IMR-90 (cell line): ENCODE results near the gene PRKCE. TPM values are rescaled to one million over a fixed set of nuclear protein-coding genes. Genes with fewer than 3 reads are reported as not detected.
A peak's percentile ranks its signal among the peaks of the same experiment; 100 is the strongest.

Experiments
- ATAC-seq: fragments of 200-7000 bp; cut with Tn5 transposase; 2 replicates; pipeline ENCODE4 v1.9.1; 2020; ENCODE audit warnings: low read depth, mild to moderate bottlenecking, moderate library complexity
- BruUV-seq: library from RNA; stranded (reverse); fragments of 400-500 nt; replicated peaks from 2 replicates; lab custom pipeline; 2021; lab: Mats Ljungman, UMichigan
- CTCF ChIA-PET: fragments of 300-600 bp; formaldehyde crosslinking; extraction: SDS; loops from one replicate; lab custom pipeline; 2021; ENCODE audit warnings: antibody characterized with exemption; lab: Yijun Ruan, JAX
- POLR2A ChIA-PET: fragments of 300-600 bp; sonication (Branson Sonifier 250); formaldehyde crosslinking; loops from one replicate; lab custom pipeline; 2022; ENCODE audit warnings: antibody characterized with exemption; ENCODE audit not compliant: unreplicated experiment; lab: Charles Lee
- DNase-seq: peaks from one replicate; pipeline ENCODE4 v3.0.0; 2013
- H2AFZ ChIP-seq: replicated peaks from 2 replicates; pipeline ENCODE3; 2013; ENCODE audit warnings: low read length, mild to moderate bottlenecking; ENCODE audit not compliant: poor library complexity
- H2AK5ac ChIP-seq: 2 replicates; pipeline ENCODE4 v1.6.1; 2013; ENCODE audit warnings: low read depth, low read length, inconsistent platforms
- H2AK9ac ChIP-seq: replicated peaks from 2 replicates; pipeline ENCODE3; 2013; ENCODE audit warnings: mild to moderate bottlenecking, low read depth, low read length, moderate library complexity; ENCODE audit not compliant: poor library complexity
- H2BK120ac ChIP-seq: 2 replicates; pipeline ENCODE4 v1.6.1; 2013; ENCODE audit warnings: low read depth, low read length, inconsistent platforms
- H2BK15ac ChIP-seq: 3 replicates; pipeline ENCODE4 v1.6.1; 2013; ENCODE audit warnings: low read depth, low read length, inconsistent platforms
- H2BK20ac ChIP-seq: 2 replicates; pipeline ENCODE4 v1.6.1; 2013; ENCODE audit warnings: low read depth, mild to moderate bottlenecking, inconsistent platforms, low read length, moderate library complexity
- H2BK5ac ChIP-seq: 2 replicates; pipeline ENCODE4 v1.6.1; 2013; ENCODE audit warnings: mild to moderate bottlenecking, low read depth, low read length, inconsistent platforms; ENCODE audit not compliant: poor library complexity, severe bottlenecking
- H3K14ac ChIP-seq: replicated peaks from 2 replicates; pipeline ENCODE4 v1.6.1; 2013; ENCODE audit warnings: low read depth, low read length, inconsistent platforms
- H3K18ac ChIP-seq: 2 replicates; pipeline ENCODE4 v1.6.1; 2013; ENCODE audit warnings: low read depth, low read length, control low read depth
- H3K23ac ChIP-seq: 2 replicates; pipeline ENCODE4 v1.6.1; 2013; ENCODE audit warnings: low read depth, low read length, inconsistent platforms
- H3K27ac ChIP-seq: 2 replicates; pipeline ENCODE4 v1.5.1; 2013; ENCODE audit warnings: mild to moderate bottlenecking, control low read depth, low read length; ENCODE audit not compliant: insufficient read depth
- H3K27me3 ChIP-seq: 2 replicates; pipeline ENCODE4 v1.6.1; 2013; ENCODE audit warnings: low read length; ENCODE audit not compliant: control insufficient read depth, insufficient read depth
- H3K36me3 ChIP-seq: 2 replicates; pipeline ENCODE4 v1.6.1; 2013; ENCODE audit warnings: low read length, mixed read lengths; ENCODE audit not compliant: control insufficient read depth, insufficient read depth
- H3K4ac ChIP-seq: 2 replicates; pipeline ENCODE4 v1.6.1; 2013; ENCODE audit warnings: low read depth, low read length, inconsistent platforms
- H3K4me1 ChIP-seq: 2 replicates; pipeline ENCODE4 v1.6.1; 2013; ENCODE audit warnings: low read length, mixed read lengths; ENCODE audit not compliant: control insufficient read depth, insufficient read depth
- H3K4me2 ChIP-seq: 2 replicates; pipeline ENCODE4 v1.6.1; 2013; ENCODE audit warnings: low read depth, mild to moderate bottlenecking, control low read depth, low read length, moderate library complexity
- H3K4me3 ChIP-seq: 2 replicates; pipeline ENCODE4 v1.5.1; 2013; ENCODE audit warnings: low read depth, mild to moderate bottlenecking, control low read depth, low read length, moderate library complexity; ENCODE audit not compliant: insufficient read depth
- H3K56ac ChIP-seq: 2 replicates; pipeline ENCODE4 v1.6.1; 2013; ENCODE audit warnings: low read length, inconsistent platforms; ENCODE audit not compliant: insufficient read depth; ENCODE audit errors: extremely low read depth
- H3K79me1 ChIP-seq, 2 experiments: 2 replicates each; pipeline ENCODE4 v1.6.1; 2013; ENCODE audit warnings: low read length in 2 of 2, inconsistent platforms in 1 of 2, low read depth in 1 of 2
- H3K9ac ChIP-seq: 2 replicates; pipeline ENCODE4 v1.6.1; 2013; ENCODE audit warnings: low read depth, low read length, control low read depth
- H3K9me1 ChIP-seq: 2 replicates; pipeline ENCODE4 v1.6.1; 2013; ENCODE audit warnings: low read length, inconsistent platforms; ENCODE audit not compliant: insufficient read depth
- H3K9me3 ChIP-seq: 2 replicates; pipeline ENCODE4 v1.6.1; 2013; ENCODE audit warnings: low read length; ENCODE audit not compliant: control insufficient read depth, insufficient read depth
- H4K20me1 ChIP-seq: 2 replicates; pipeline ENCODE4 v1.6.1; 2013; ENCODE audit warnings: low read length, inconsistent platforms; ENCODE audit not compliant: insufficient read depth
- H4K5ac ChIP-seq: 2 replicates; pipeline ENCODE4 v1.6.1; 2013; ENCODE audit warnings: mild to moderate bottlenecking, low read depth, low read length, control low read depth
- H4K8ac ChIP-seq, 2 experiments: 2 replicates each; pipeline ENCODE4 v1.6.1; 2013; ENCODE audit warnings: low read depth in 2 of 2, low read length in 2 of 2, control low read depth in 1 of 2, inconsistent platforms in 1 of 2
- H4K91ac ChIP-seq: 2 replicates; pipeline ENCODE4 v1.6.1; 2013; ENCODE audit warnings: low read depth, low read length, inconsistent platforms; ENCODE audit not compliant: insufficient read depth
- BHLHE40 ChIP-seq: fragments of 150-350 bp; IDR thresholded peaks from 2 replicates; pipeline ENCODE4 v1.6.1; 2016; ENCODE audit warnings: mild to moderate bottlenecking, low read depth, low read length
- MAZ ChIP-seq: IDR thresholded peaks from 2 replicates; pipeline ENCODE4 v1.6.1; 2012; ENCODE audit warnings: low read depth, mild to moderate bottlenecking, low read length, improper control_type of control experiment, moderate library complexity, borderline replicate concordance
- MXI1 ChIP-seq: IDR thresholded peaks from 2 replicates; pipeline ENCODE4 v1.6.1; 2012; ENCODE audit warnings: low read depth, mild to moderate bottlenecking, low read length, moderate library complexity, borderline replicate concordance
- WGBS, 2 experiments: methylation state at CpG; one replicate each; pipeline versions ENCODE4 v1.1.5 to v1.1.7; 2013; ENCODE audit warnings: missing lambda C conversion rate in 2 of 2; ENCODE audit not compliant: insufficient read length in 1 of 2; ENCODE audit errors: extremely low coverage in 2 of 2; 5-methylcytosine and 5-hydroxymethylcytosine counted together
- dilution Hi-C: fragments of 300-500 bp; cut with HindIII; formaldehyde crosslinking; loops from one replicate; pipeline ENCODE4 v1.14.3; 2018; ENCODE audit warnings: low sequenced_read_pairs; ENCODE audit not compliant: unreplicated experiment
- in situ Hi-C: fragments of 300-500 bp; cut with MboI; formaldehyde crosslinking; loops from 3 replicates; pipeline ENCODE4 v1.14.3; 2019; ENCODE audit warnings: low sequenced_read_pairs, inconsistent platforms, mixed read lengths
- intact Hi-C: fragments of 100-400 bp; cut with micrococcal nuclease; formaldehyde crosslinking; loops from 2 replicates; pipeline ENCODE4 v1.10.0; 2022
- polyA plus RNA-seq, 3 experiments: library from polyadenylated mRNA; depleted of rRNA; stranded (reverse); fragments of >200 nt; gene quantifications; 2 replicates each; pipeline ENCODE4 v1.2.3, GENCODE V29; 2012; ENCODE audit warnings: low replicate concordance in 1 of 3
- total RNA-seq: library from RNA; depleted of rRNA; stranded (reverse); fragments of >200 nt; gene quantifications from 2 replicates; pipeline ENCODE4 v1.2.3, GENCODE V29; 2012
- TF ChIP-seq, protein P1 (sequence below): fragments of 150-350 bp; IDR thresholded peaks from 2 replicates; pipeline ENCODE4 v1.6.1; 2017; ENCODE audit warnings: mild to moderate bottlenecking, antibody characterized with exemption, low read length, low read depth

The PRKCE gene
- total and polyA plus RNA-seq, 2 of the 4 experiments (the other 2 are of a cell fraction) = 8.1 to 32.4 TPM

DNA sequence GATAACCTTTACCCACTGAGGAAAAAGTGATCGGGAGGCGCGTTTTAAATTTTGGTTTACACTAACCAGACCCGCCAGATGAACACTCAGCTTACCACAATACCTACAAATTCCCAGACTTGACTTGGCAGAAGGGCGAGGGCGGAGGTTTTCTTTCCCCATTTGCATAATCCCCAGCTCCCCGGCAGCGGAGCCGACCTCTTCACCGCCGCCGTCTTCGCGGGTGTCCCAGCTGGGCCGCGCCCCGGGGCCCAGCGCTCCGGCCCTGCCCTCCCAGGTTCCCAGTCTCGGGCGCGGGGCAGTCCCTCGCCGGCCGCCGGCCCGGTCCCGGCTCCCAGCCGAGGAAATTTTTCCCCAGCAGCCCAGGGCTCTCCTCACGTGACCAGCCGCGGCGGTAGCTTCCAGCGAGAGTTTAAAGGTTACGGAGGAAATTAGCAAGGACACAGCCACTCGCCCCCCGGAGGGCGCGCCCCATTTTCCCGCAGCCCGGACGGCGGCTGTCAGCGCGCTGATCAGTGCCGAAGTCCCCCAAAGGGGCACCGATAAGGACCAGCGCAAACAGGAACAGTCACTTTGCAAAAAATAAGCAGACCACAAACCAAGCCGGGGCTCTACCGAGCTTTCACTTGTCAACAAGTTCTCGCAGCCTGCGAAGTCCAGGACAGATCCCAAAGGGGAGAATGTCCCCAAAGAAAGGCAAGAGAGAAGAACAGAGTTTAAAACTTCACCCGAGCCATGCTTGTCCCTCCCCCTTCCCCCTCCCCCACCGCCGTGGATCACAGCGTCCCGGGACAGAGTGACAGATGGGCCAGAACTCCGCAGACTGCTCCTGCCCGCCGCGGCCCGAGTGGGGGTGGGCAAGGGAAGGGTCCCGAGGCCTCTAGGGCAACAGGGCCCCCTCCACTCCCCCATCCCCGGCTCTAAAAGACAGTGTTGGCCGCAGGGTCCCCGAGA is 1.3 kb upstream of the PRKCE start:
- Histone ChIP-seq H3K36me3 (no peaks in the 10 kb centered on the region), H3K4me3 (peak overlapping the region; percentile 49), H2BK5ac (peak overlapping the region; percentile 80), H3K23ac (peak overlapping the region; percentile 94), H2AK5ac (no peak overlapping the region), H3K27ac (peak overlapping the region; percentile 83), H4K91ac (no peak overlapping the region; the same call in 1 of the 2 replicates), H4K5ac (no peak overlapping the region; the same call in 1 of the 2 replicates), H2BK20ac (no peak overlapping the region), H3K4me2 (peak overlapping the region; percentile 85), H3K18ac (peak overlapping the region; percentile 5; the same call in 1 of the 2 replicates), H3K4me1 (peaks cover 4% of the 10 kb centered on the region), H3K79me1 (peaks cover 22 to 38% of the 10 kb centered on the region in 2 experiments), H3K14ac (peak overlapping the region; percentile 83), H4K20me1 (peaks cover 8% of the 10 kb centered on the region; the same call in 1 of the 2 replicates), H3K9me1 (no peaks in the 10 kb centered on the region), H2AK9ac (peak overlapping the region; percentile 56), H3K9me3 (no peaks in the 10 kb centered on the region), H2AFZ (peak overlapping the region; percentile 95), H3K27me3 (no peaks in the 10 kb centered on the region), H2BK15ac (peak overlapping the region; percentile 23; the same call in 1 of the 3 replicates), H3K4ac (peak overlapping the region; percentile 78), H4K8ac (peak overlapping the region; percentile 38 to 80; a peak in 2 of 4 replicates), H3K9ac (peak overlapping the region; percentile 73), H3K56ac (peak overlapping the region; percentile 65; the same call in 1 of the 2 replicates), H2BK120ac (peak overlapping the region; percentile 52; the same call in 1 of the 2 replicates)
- DNase-seq = peak; percentile 33
- TF ChIP-seq, protein P1, sequence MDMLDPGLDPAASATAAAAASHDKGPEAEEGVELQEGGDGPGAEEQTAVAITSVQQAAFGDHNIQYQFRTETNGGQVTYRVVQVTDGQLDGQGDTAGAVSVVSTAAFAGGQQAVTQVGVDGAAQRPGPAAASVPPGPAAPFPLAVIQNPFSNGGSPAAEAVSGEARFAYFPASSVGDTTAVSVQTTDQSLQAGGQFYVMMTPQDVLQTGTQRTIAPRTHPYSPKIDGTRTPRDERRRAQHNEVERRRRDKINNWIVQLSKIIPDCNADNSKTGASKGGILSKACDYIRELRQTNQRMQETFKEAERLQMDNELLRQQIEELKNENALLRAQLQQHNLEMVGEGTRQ = peak; percentile 94
- TF ChIP-seq MXI1 (0 out of 2 replicates have a peak, but pooled peaks have one; percentile 13), BHLHE40 (peak; percentile 78), MAZ (no peak)
- dilution Hi-C loops (loop anchor here (25.0 kb wide), 1 partner anchor 287 kb away; no protein-coding TSS in a partner anchor), intact Hi-C loops (loop anchor here (2.0 to 5.0 kb wide), 2 partner anchors 107 to 129 kb away; no protein-coding TSS in a partner anchor), in situ Hi-C loops (loop anchor here (5.0 to 25.0 kb wide), 3 partner anchors 127 to 662 kb away; no protein-coding TSS in a partner anchor)
- peak; percentile 40 for ATAC-seq
- ChIA-PET POLR2A (no interaction called here), CTCF (interaction anchor here (0.6 to 1.5 kb wide), 4 partner anchors 83 to 674 kb away, joined by 3 to 4 read pairs (median 3); no protein-coding TSS in a partner anchor)
- no TSS peak for BruUV-seq
- whole genome bisulfite sequencing, 2 experiments = 0% methylated on average over 22 of the region's 66 CpGs; no CpG with 5 or more reads in 1 of the 2 experiments
